GM12891 (cell line): ENCODE measurements around the gene SLC8A1.

Experiments used
- POLR2A ChIP-seq: IDR thresholded peaks from 2 replicates; pipeline ENCODE4 v1.6.1; 2011; ENCODE audit warnings: low read depth, low read length, control low read depth
- POLR2AphosphoS5 ChIP-seq: IDR thresholded peaks from 2 replicates; pipeline ENCODE4 v1.6.1; 2011; ENCODE audit warnings: low read depth, low read length, control low read depth
- TAF1 ChIP-seq: IDR thresholded peaks from 2 replicates; pipeline ENCODE4 v1.6.1; 2011; ENCODE audit warnings: low read depth, low read length, control low read depth

GRCh38 chr2:40470822-40471813 is 19.2 kb upstream of the SLC8A1 start:
- TF ChIP-seq POLR2AphosphoS5 = no peak
- no peak for TF ChIP-seq POLR2A
- TF ChIP-seq TAF1 = no peak
